ENCODE data around the gene INTS1. TPM values are rescaled to one million over a fixed set of nuclear protein-coding genes. Genes with fewer than 3 reads are reported as not detected.

INTS1 gene
- total RNA-seq, 1 experiment from 2014 or later, result 34.2 TPM

DNA sequence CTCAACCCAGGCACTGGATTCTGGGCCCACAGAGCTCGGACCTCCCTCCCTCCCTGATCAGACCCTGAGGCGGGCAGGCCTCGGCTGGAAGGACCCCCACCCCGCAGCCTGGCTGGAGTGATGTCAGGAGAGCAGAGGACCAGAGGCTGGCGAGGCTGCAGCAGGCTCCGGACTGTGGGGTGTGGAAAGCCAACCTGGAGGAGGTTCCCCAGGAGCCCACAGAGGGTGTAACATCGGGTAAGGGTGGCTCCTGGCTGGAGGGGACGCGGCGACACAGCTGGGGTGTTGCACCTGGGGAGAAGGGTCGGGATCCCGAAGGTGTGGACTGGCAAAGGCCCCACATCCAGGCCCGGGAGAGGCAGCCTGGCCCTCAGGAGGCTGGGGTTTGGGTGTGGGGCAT, 36.0 kb downstream of the INTS1 start:
- Histone ChIP-seq H3K36me3 (peaks cover 2% of the 10 kb centered on the region; the same call in 1 of the 2 replicates), H3K4me3 (no peak overlapping the region), H3K9me3 (no peaks in the 10 kb centered on the region), H3K27me3 (no peaks in the 10 kb centered on the region)
- DNase-seq, result no peak

DNA sequence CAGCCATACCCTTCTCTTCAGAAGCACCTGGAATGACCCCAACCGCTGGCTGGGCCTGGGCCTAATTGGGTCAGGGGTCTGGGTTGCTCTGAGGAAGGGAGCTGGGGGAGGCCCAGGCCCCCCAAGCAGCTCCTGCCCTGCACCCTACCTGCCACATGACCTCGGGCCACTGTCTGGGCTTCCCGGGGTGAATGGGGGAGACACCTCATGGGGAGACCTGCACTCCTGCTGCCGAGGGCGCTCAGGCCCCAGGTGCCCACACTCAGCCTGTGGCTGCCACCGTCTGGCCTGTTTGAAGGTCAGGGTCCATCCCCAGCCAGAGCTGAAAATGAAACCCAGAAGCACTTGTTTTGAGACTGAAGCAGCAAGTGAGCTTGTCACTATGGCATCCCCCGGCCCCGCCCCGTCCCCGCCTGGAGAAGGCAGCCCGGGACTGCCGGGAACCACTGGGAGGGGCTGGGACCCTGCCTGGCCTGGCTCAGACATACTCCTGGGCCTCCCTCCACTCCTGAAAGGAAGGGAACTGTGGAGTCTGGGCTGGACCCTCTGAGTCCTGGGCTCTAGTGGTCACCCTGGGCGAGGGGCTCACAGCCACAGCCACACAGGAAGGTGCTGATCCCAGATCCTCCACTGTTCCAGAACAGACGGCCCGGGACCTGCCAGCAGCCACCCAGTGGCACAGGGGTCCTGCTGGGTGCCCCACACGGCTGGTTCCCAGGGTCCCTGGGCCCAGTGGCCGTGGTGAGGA, 37.5 kb downstream of the INTS1 start:
- 0 out of 2 replicates have a peak, but pooled peaks cover 2% of the 10 kb centered on the region for H3K36me3 ChIP-seq
- H3K27me3 ChIP-seq, result no peaks in the 10 kb centered on the region
- peak; percentile 48 for DNase-seq
- H3K9me3 ChIP-seq, result no peaks in the 10 kb centered on the region
- no peak overlapping the region for H3K4me3 ChIP-seq

GRCh38 chr7:1464694-1465093, 39.5 kb downstream of the INTS1 start:
- Histone ChIP-seq H3K27me3 (no peaks in the 10 kb centered on the region), H3K9me3 (no peaks in the 10 kb centered on the region)

GRCh38 chr7:1463676-1464223, 40.4 kb downstream of the INTS1 start:
- Histone ChIP-seq H3K9me3 (no peaks in the 10 kb centered on the region), H3K4me3 (no peak overlapping the region), H3K27me3 (no peaks in the 10 kb centered on the region), H3K36me3 (no peaks in the 10 kb centered on the region)
- DNase-seq, result no peak

More at GRCh38 chr7:1464694-1465093, 39.5 kb downstream of the INTS1 start:
- no peak for DNase-seq
- Histone ChIP-seq H3K4me3 (no peak overlapping the region), H3K36me3 (no peaks in the 10 kb centered on the region)

DNA sequence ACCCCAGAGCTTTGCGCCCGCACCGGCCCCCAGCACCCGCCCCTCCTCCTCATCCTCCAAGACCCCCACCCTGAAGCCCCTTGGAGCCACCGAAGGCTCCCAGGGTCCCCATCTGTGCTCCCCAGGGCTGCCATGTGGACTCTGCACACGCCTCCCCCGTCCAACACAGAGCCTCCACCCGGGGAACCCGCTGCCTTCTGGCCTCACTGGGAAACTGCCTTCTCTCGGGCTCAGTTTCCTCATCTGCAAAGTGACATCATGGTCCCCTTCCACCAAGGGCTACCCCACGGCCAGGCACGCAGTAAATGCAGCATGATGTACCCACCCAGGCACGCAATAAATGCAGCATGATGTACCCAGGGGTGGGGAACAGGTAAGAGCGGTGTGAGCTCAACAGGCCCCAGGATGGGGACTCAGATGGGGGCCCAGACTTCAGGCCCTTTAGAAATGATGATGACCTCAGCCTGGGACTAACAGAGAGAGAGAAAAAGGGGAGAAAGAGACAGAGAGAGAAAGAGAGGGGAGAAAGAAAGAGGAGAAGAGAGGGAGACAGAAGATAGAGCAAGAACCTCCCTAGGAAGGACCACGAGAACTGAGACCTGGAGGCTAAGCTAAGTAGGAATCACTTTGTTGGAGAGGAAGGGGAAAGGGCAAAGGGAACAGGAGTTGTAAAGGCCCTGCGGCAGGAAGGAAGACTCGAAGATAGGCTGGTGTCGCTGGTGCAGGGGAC, 42.4 kb downstream of the INTS1 start:
- H3K4me3 ChIP-seq, result no peak overlapping the region
- H3K36me3 ChIP-seq, result no peaks in the 10 kb centered on the region; the same call in 1 of the 2 replicates
- no peaks in the 10 kb centered on the region for H3K9me3 ChIP-seq
- H3K27me3 ChIP-seq, result no peaks in the 10 kb centered on the region
- DNase-seq, result no peak

- H3K36me3 ChIP-seq, result no peaks in the 10 kb centered on the region; the same call in 1 of the 2 replicates
- no peaks in the 10 kb centered on the region for H3K9me3 ChIP-seq
- no peak overlapping the region for H3K4me3 ChIP-seq
- no peaks in the 10 kb centered on the region for H3K27me3 ChIP-seq
- no peak for DNase-seq
Measured at GRCh38 chr7:1460821-1461645, 43.2 kb downstream of the INTS1 start.

GRCh38 chr7:1459920-1460820, 44.0 kb downstream of the INTS1 start:
- H3K4me3 ChIP-seq, result peak overlapping the region; percentile 39
- no peaks in the 10 kb centered on the region for H3K27me3 ChIP-seq
- DNase-seq, result no peak
- no peaks in the 10 kb centered on the region for H3K9me3 ChIP-seq
- no peaks in the 10 kb centered on the region; the same call in 1 of the 2 replicates for H3K36me3 ChIP-seq

GRCh38 chr7:1459512-1459892, 44.7 kb downstream of the INTS1 start:
- no peaks in the 10 kb centered on the region; the same call in 1 of the 2 replicates for H3K36me3 ChIP-seq
- H3K9me3 ChIP-seq, result no peaks in the 10 kb centered on the region

DNA sequence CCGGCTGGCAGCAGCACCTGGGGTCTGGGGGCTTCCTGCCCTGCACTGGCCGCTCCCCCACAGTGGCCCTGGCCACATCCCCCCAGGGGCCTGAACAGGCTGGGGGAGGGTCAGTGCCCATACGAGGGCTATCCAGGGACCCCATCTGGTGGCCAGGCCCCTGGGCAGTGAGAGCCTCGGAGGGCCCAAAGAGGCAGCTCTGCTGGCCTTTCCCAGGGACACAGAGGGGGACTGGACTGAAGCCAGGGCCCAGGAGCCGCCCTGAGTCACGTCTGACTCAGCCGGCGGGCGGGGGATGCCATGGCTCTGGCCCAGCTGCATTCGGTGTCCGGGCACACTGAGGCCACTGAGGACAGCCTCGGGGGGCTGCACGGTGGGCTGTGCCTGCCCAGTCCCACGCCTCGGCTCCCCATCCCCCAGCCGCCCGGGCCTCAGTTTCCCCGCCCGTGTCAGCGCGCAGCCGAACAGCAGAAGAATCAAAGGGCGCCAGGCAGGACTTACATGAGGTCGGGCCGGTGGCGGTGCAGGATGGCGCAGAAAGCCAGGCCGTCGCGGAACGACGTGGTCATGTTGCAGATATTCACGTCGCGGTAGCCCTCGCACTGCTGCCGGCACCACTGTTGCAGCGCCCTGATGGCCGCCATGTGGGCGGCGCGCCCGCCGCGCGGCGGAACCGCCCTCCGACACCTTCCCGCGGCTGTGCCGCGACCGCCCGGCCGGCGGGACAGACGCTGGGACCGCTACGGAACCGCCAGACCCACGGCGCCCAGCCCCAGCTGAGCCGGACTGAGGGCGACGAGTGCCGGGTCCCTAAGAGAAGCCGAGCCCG, 45.3 kb downstream of the INTS1 start, which contains the start of gene MICALL2:
Gene MICALL2, minus strand, starts transcription at position 788 of the 829 bp plus-strand sequence. Its CDS starts 144 bp downstream, at position 644.
- Histone ChIP-seq H3K27me3 (no peaks in the 10 kb centered on the region), H3K36me3 (no peaks in the 10 kb centered on the region; the same call in 1 of the 2 replicates), H3K4me3 (peak within 1 kb of the TSS; percentile 74), H3K9me3 (no peaks in the 10 kb centered on the region)
- DNase-seq, result peak; percentile 89

More at GRCh38 chr7:1459512-1459892, 44.7 kb downstream of the INTS1 start:
- Histone ChIP-seq H3K4me3 (peak overlapping the region; percentile 74), H3K27me3 (no peaks in the 10 kb centered on the region)
- DNase-seq, result peak; percentile 99

- DNase-seq, result peak; percentile 65
- Histone ChIP-seq H3K4me3 (peak overlapping the region; percentile 74), H3K36me3 (no peaks in the 10 kb centered on the region; the same call in 1 of the 2 replicates), H3K27me3 (no peaks in the 10 kb centered on the region), H3K9me3 (no peaks in the 10 kb centered on the region)
Measured at GRCh38 chr7:1457949-1458682, 46.1 kb downstream of the INTS1 start.

DNA sequence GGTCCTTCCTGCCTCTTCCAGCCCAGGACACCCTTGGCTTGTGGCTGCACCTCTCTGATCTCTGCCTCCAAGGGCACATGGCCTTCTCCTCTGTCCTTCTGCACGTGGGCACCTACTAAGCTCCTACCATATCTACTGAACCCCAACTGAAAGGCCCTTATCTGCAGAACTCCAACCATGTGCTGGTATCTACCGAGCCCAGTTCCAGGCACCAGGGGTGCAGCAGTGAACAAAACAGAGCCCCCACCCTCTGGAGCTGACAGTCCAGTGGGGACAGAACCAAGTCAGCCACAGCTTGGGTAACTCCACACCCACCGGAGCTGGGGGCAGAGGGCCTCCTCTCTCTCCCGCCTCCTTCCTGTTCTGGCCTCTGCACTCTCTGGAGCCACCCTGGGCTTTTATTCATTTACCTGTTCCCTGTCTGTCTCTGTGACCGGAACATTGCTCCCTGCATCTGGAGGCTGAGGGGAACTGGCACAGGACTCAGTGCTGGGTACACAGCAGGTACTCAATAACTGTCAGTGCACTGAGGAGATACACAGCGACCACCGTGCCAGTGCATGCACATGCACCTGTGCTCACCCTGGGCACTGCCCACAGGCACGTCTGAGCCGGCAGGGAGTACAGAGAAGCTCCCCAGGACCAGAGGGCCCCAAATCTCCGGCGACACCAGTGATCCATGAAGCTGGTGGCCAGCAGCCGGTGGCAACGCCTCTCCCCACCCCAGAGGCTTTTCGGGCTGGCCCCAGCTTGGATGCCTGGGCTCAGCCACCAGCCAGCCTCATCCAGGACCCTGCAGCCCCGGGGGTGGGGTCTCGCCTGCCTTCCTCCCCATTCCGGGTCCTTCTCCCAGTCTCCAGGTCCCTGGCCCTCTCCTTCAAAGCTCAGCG, 46.9 kb downstream of the INTS1 start:
- H3K4me3 ChIP-seq, result peak overlapping the region; percentile 74
- H3K9me3 ChIP-seq, result no peaks in the 10 kb centered on the region
- no peaks in the 10 kb centered on the region; the same call in 1 of the 2 replicates for H3K36me3 ChIP-seq
- no peaks in the 10 kb centered on the region for H3K27me3 ChIP-seq
- DNase-seq, result no peak

DNA sequence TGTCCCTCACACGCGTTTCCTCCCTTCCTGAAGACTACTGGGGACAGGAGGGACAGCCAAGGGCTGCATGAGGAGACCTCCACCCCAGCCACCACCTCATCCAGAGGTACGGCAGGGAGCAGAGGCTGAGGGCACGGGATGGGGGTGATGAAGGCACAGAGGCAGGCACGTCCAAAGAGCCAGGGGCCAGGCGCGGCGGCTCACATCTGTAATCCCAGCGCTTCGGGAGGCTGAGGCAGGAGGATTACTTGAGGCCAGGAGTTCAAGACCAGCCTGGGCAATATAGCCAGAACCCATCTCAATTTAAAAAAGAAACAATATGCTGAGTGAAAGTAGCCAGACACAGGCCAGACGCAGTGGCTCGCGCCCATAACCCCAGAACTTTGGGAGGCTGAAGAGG, 48.2 kb downstream of the INTS1 start:
- H3K9me3 ChIP-seq, result no peaks in the 10 kb centered on the region
- H3K36me3 ChIP-seq, result no peaks in the 10 kb centered on the region; the same call in 1 of the 2 replicates
- DNase-seq, result no peak
- no peak overlapping the region for H3K4me3 ChIP-seq
- H3K27me3 ChIP-seq, result no peaks in the 10 kb centered on the region

DNA sequence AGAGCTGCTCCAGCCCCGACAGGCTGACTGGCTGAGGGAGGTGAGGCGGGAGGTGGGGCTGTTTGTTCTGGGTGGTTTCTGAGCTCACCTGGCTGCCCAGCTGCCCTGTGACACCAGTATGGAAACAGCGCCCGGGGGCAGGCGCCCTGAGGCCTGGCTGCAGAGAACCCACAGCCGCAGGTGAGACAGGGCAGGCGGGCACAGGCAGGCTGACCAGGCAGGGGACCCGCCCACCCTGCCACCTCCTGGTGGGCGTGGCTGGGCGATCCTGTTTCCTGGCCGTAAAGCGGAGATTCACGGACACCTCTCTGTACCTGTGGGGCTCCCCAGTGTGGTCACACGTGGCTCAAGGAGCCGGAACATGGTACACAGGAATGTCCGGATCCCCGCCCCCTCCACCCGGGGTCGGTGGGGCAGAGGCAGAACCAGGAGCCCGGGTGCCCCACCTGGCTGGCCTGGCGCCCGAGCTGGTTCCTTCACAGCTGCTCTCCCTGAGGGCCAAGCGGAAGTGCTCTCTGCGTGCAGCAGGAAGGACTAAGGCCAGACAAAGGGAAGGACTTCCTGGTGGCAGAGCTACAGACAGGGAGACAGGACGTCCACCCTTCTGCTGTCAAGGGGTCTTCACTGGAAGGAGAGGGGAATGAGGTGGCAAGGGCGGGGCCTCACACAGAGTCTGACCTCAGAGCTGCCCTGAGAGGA, 48.8 kb downstream of the INTS1 start:
- no peak for DNase-seq
- H3K9me3 ChIP-seq, result no peaks in the 10 kb centered on the region
- no peaks in the 10 kb centered on the region; the same call in 1 of the 2 replicates for H3K36me3 ChIP-seq
- H3K4me3 ChIP-seq, result no peak overlapping the region
- no peaks in the 10 kb centered on the region for H3K27me3 ChIP-seq

All from MG63 (cell line).